Natural killer cell (primary cell): ENCODE results near the gene DMRTB1. TPM values are rescaled to one million over a fixed set of nuclear protein-coding genes. Genes with fewer than 3 reads are reported as not detected.

Source experiments
- ATAC-seq, 3 donors: fragments of 150-1000 bp in 2 of 3; fragments of 200-7000 bp in 1 of 3; cut with Tn5 transposase; 1 replicate in 1 of 3; 2 replicates in 2 of 3; pipeline ENCODE4 v1.10.0; 2021; ENCODE audit warnings: mild to moderate bottlenecking in 2 of 3, moderate library complexity in 2 of 3
- DNase-seq, 2 donors: peaks; one replicate each; pipeline versions ENCODE4 v3.0.0 to v3.0.0-alpha.2; 2013 to 2021; ENCODE audit warnings: mixed read lengths in 1 of 2
- H3K27ac ChIP-seq: one replicate; pipeline ENCODE4 v1.5.1; 2013; ENCODE audit warnings: mild to moderate bottlenecking, low read length
- H3K27me3 ChIP-seq: one replicate; pipeline ENCODE4 v1.6.1; 2013; ENCODE audit warnings: low read length; ENCODE audit not compliant: control insufficient read depth, insufficient read depth
- H3K36me3 ChIP-seq: one replicate; pipeline ENCODE4 v1.6.1; 2013; ENCODE audit warnings: low read length; ENCODE audit not compliant: control insufficient read depth, insufficient read depth
- H3K4me1 ChIP-seq: one replicate; pipeline ENCODE4 v1.6.1; 2013; ENCODE audit warnings: low read length; ENCODE audit not compliant: control insufficient read depth, insufficient read depth
- H3K4me3 ChIP-seq: one replicate; pipeline ENCODE4 v1.5.1; 2013; ENCODE audit warnings: low read length
- H3K9me3 ChIP-seq: one replicate; pipeline ENCODE4 v1.6.1; 2013; ENCODE audit warnings: low read length; ENCODE audit not compliant: control insufficient read depth, insufficient read depth
- H3K27ac Mint-ChIP-seq, 2 donors: one replicate each; pipeline ENCODE4 v1.8.0; 2022; ENCODE audit warnings: mild to moderate bottlenecking in 2 of 2, mixed read lengths in 2 of 2, moderate library complexity in 1 of 2
- H3K27me3 Mint-ChIP-seq, 2 donors: one replicate each; pipeline ENCODE4 v1.8.0; 2022; ENCODE audit warnings: low read depth in 2 of 2, mixed read lengths in 2 of 2
- H3K36me3 Mint-ChIP-seq: one replicate; pipeline ENCODE4 v1.8.0; 2022; ENCODE audit warnings: mixed read lengths
- H3K4me1 Mint-ChIP-seq, 2 donors: one replicate each; pipeline ENCODE4 v1.8.0; 2022; ENCODE audit warnings: mixed read lengths in 2 of 2
- H3K4me3 Mint-ChIP-seq: one replicate; pipeline ENCODE4 v1.8.0; 2022; ENCODE audit warnings: mild to moderate bottlenecking, moderate library complexity, mixed read lengths
- H3K9me3 Mint-ChIP-seq, 2 donors: one replicate each; pipeline ENCODE4 v1.8.0; 2022; ENCODE audit warnings: mixed read lengths in 2 of 2
- CTCF ChIP-seq: fragments of 200-600 bp; IDR thresholded peaks from one replicate; pipeline ENCODE4 v1.8.0; 2022; ENCODE audit warnings: antibody characterized with exemption
- WGBS: methylation state at CpG from one replicate; pipeline ENCODE4 v1.1.7; 2013; ENCODE audit warnings: missing lambda C conversion rate; ENCODE audit not compliant: insufficient coverage; 5-methylcytosine and 5-hydroxymethylcytosine counted together
- intact Hi-C: fragments of 100-400 bp; cut with micrococcal nuclease; formaldehyde crosslinking; loops from one replicate; pipeline ENCODE4 v1.14.2; 2022
- total RNA-seq, 4 donors: library from RNA; stranded (reverse); fragments of 120-200 nt in 1 of 4; gene quantifications; one replicate each; pipeline versions ENCODE4 v1.2.3 to v1.2.4, GENCODE V29; 2013 to 2022

Gene DMRTB1
- total RNA-seq, 3 donors from 2014 or later (not counting 1 experiment from before 2014, with no cell fraction given): not detected

- intact Hi-C loops: no loop called here
These were observed 17.4 kb downstream of the DMRTB1 start for GRCh38 chr1:53476579-53476978.

GRCh38 chr1:53477651-53478501 lies 18.7 kb downstream of the DMRTB1 start:
- H3K9me3 Mint-ChIP-seq: no peaks in the 10 kb centered on the region
- WGBS: 93% methylated on average over 12 of the region's 12 CpGs
- ATAC-seq: no peak
- H3K9me3 ChIP-seq: no peaks in the 10 kb centered on the region
- H3K4me3 Mint-ChIP-seq: no peak overlapping the region
- no peak overlapping the region for H3K4me3 ChIP-seq
- H3K36me3 ChIP-seq: no peaks in the 10 kb centered on the region
- no peaks in the 10 kb centered on the region for H3K4me1 ChIP-seq
- no peak overlapping the region for H3K27ac ChIP-seq
- H3K27me3 Mint-ChIP-seq: peaks cover 7 to 10% of the 10 kb centered on the region in 2 donors
- no peak for DNase-seq
- H3K4me1 Mint-ChIP-seq: no peaks in the 10 kb centered on the region
- no peaks in the 10 kb centered on the region for H3K36me3 Mint-ChIP-seq
- H3K27ac Mint-ChIP-seq: no peak overlapping the region
- no peak for TF ChIP-seq CTCF
- H3K27me3 ChIP-seq: no peaks in the 10 kb centered on the region
- intact Hi-C loops: no loop called here

More at GRCh38 chr1:53476579-53476978, 17.4 kb downstream of the DMRTB1 start:
- Histone ChIP-seq H3K36me3 (no peaks in the 10 kb centered on the region), H3K4me3 (no peak overlapping the region), H3K27ac (no peak overlapping the region), H3K9me3 (no peaks in the 10 kb centered on the region), H3K4me1 (no peaks in the 10 kb centered on the region), H3K27me3 (no peaks in the 10 kb centered on the region)
- ATAC-seq (no peak), DNase-seq (no peak)
- Mint-ChIP-seq H3K27ac (no peak overlapping the region), H3K4me3 (no peak overlapping the region), H3K4me1 (no peaks in the 10 kb centered on the region), H3K9me3 (no peaks in the 10 kb centered on the region), H3K27me3 (peaks cover 7 to 10% of the 10 kb centered on the region in 2 donors), H3K36me3 (no peaks in the 10 kb centered on the region)
- TF ChIP-seq CTCF: no peak
- 90% methylated on average over 8 of the region's 8 CpGs for WGBS

- H3K27ac ChIP-seq: no peak overlapping the region
- ATAC-seq: no peak
- H3K9me3 ChIP-seq: no peaks in the 10 kb centered on the region
- intact Hi-C loops: no loop called here
- H3K27me3 ChIP-seq: no peaks in the 10 kb centered on the region
- H3K9me3 Mint-ChIP-seq: no peaks in the 10 kb centered on the region
- H3K4me1 Mint-ChIP-seq: no peaks in the 10 kb centered on the region
- TF ChIP-seq CTCF: no peak
- H3K36me3 Mint-ChIP-seq: no peaks in the 10 kb centered on the region
- H3K36me3 ChIP-seq: no peaks in the 10 kb centered on the region
- no peak overlapping the region for H3K27ac Mint-ChIP-seq
- peaks cover 7 to 10% of the 10 kb centered on the region in 2 donors for H3K27me3 Mint-ChIP-seq
- H3K4me3 Mint-ChIP-seq: no peak overlapping the region
- 90% methylated on average over 1 of the region's 2 CpGs for WGBS
- H3K4me1 ChIP-seq: no peaks in the 10 kb centered on the region
- DNase-seq: no peak
- no peak overlapping the region for H3K4me3 ChIP-seq
These were observed 19.3 kb downstream of the DMRTB1 start for GRCh38 chr1:53478502-53478818.

- Histone ChIP-seq H3K27me3 (peaks cover 1% of the 10 kb centered on the region), H3K9me3 (no peaks in the 10 kb centered on the region), H3K4me1 (peaks cover 4% of the 10 kb centered on the region), H3K4me3 (no peak overlapping the region), H3K27ac (no peak overlapping the region), H3K36me3 (no peaks in the 10 kb centered on the region)
- H3K4me1 Mint-ChIP-seq: peaks cover 0 to 7% of the 10 kb centered on the region in 2 donors
- H3K36me3 Mint-ChIP-seq: no peaks in the 10 kb centered on the region
- no peak for ATAC-seq
- WGBS: 93% methylated on average over 10 of the region's 11 CpGs
- intact Hi-C loops: no loop called here
- no peak overlapping the region for H3K4me3 Mint-ChIP-seq
- H3K27me3 Mint-ChIP-seq: peaks cover 7 to 18% of the 10 kb centered on the region in 2 donors
- TF ChIP-seq CTCF: no peak
- H3K9me3 Mint-ChIP-seq: no peaks in the 10 kb centered on the region
- H3K27ac Mint-ChIP-seq: no peak overlapping the region
- DNase-seq: no peak
These were observed 21.5 kb downstream of the DMRTB1 start for GRCh38 chr1:53480678-53481077.
